ENCODE results near the gene PLXDC1. TPM values are rescaled to one million over a fixed set of nuclear protein-coding genes. Genes with fewer than 3 reads are reported as not detected.
"Not testable (repeated sequence)": the region's sequence is repeated elsewhere in the genome, so short reads cannot be mapped to it uniquely, and the experiment has no call there.

PLXDC1 gene
- polyA plus RNA-seq, 2 donors: 4.7 to 6.0 TPM

GRCh38 chr17:39171933-39172332 lies 20.5 kb upstream of the PLXDC1 start:
- Histone ChIP-seq H3K36me3 (ENCODE audit: control insufficient read depth in 2 of 2, insufficient read depth in 2 of 2, low read length in 1 of 2) (no peaks in the 10 kb centered on the region), H3K9me3 (ENCODE audit: control insufficient read depth in 2 of 2, insufficient read depth in 1 of 2, low read depth in 1 of 2, low read length in 1 of 2) (no peaks in the 10 kb centered on the region), H3K27me3 (ENCODE audit: control insufficient read depth in 1 of 2, insufficient read depth in 2 of 2, low read length in 2 of 2) (no peaks in the 10 kb centered on the region), H3K4me3 (ENCODE audit: low read depth in 1 of 2, low read length in 2 of 2) (no peak overlapping the region), H3K27ac (ENCODE audit: low read depth in 2 of 2, low read length in 1 of 2) (no peak overlapping the region), H3K4me1 (ENCODE audit: control insufficient read depth in 2 of 2, insufficient read depth in 2 of 2, low read length in 1 of 2) (peaks cover 0 to 5% of the 10 kb centered on the region in 2 donors)
- WGBS, 2 donors: 59 to 67% methylated on average over 5 of the region's 5 CpGs

GRCh38 chr17:39170558-39170957 lies 19.1 kb upstream of the PLXDC1 start:
- H3K4me1 ChIP-seq (ENCODE audit: control insufficient read depth in 2 of 2, insufficient read depth in 2 of 2, low read length in 1 of 2): peaks cover 0 to 5% of the 10 kb centered on the region in 2 donors
- no peak overlapping the region for H3K27ac ChIP-seq (ENCODE audit: low read depth in 2 of 2, low read length in 1 of 2)
- H3K9me3 ChIP-seq (ENCODE audit: control insufficient read depth in 2 of 2, insufficient read depth in 1 of 2, low read depth in 1 of 2, low read length in 1 of 2): no peaks in the 10 kb centered on the region
- no peaks in the 10 kb centered on the region for H3K36me3 ChIP-seq (ENCODE audit: control insufficient read depth in 2 of 2, insufficient read depth in 2 of 2, low read length in 1 of 2)
- H3K27me3 ChIP-seq (ENCODE audit: control insufficient read depth in 1 of 2, insufficient read depth in 2 of 2, low read length in 2 of 2): no peaks in the 10 kb centered on the region
- WGBS, 2 donors: 77 to 78% methylated on average over 6 of the region's 6 CpGs
- no peak overlapping the region for H3K4me3 ChIP-seq (ENCODE audit: low read depth in 1 of 2, low read length in 2 of 2)

GRCh38 chr17:39170109-39170508 lies 18.7 kb upstream of the PLXDC1 start:
- H3K27ac ChIP-seq (ENCODE audit: low read depth in 2 of 2, low read length in 1 of 2): no peak overlapping the region
- no peaks in the 10 kb centered on the region for H3K9me3 ChIP-seq (ENCODE audit: control insufficient read depth in 2 of 2, insufficient read depth in 1 of 2, low read depth in 1 of 2, low read length in 1 of 2)
- no peak overlapping the region for H3K4me3 ChIP-seq (ENCODE audit: low read depth in 1 of 2, low read length in 2 of 2)
- WGBS, 2 donors: 61 to 67% methylated on average over 4 of the region's 4 CpGs
- no peaks in the 10 kb centered on the region for H3K36me3 ChIP-seq (ENCODE audit: control insufficient read depth in 2 of 2, insufficient read depth in 2 of 2, low read length in 1 of 2)
- H3K4me1 ChIP-seq (ENCODE audit: control insufficient read depth in 2 of 2, insufficient read depth in 2 of 2, low read length in 1 of 2): peaks cover 0 to 5% of the 10 kb centered on the region in 2 donors
- H3K27me3 ChIP-seq (ENCODE audit: control insufficient read depth in 1 of 2, insufficient read depth in 2 of 2, low read length in 2 of 2): no peaks in the 10 kb centered on the region

- no peak overlapping the region for H3K27ac ChIP-seq (ENCODE audit: low read depth in 2 of 2, low read length in 1 of 2)
- no peaks in the 10 kb centered on the region for H3K27me3 ChIP-seq (ENCODE audit: control insufficient read depth in 1 of 2, insufficient read depth in 2 of 2, low read length in 2 of 2)
- no peak overlapping the region for H3K4me3 ChIP-seq (ENCODE audit: low read depth in 1 of 2, low read length in 2 of 2)
- H3K4me1 ChIP-seq (ENCODE audit: control insufficient read depth in 2 of 2, insufficient read depth in 2 of 2, low read length in 1 of 2): peaks cover 0 to 5% of the 10 kb centered on the region in 2 donors
- 82 to 92% methylated on average over 3 of the region's 3 CpGs for WGBS, 2 donors
- no peaks in the 10 kb centered on the region for H3K9me3 ChIP-seq (ENCODE audit: control insufficient read depth in 2 of 2, insufficient read depth in 1 of 2, low read depth in 1 of 2, low read length in 1 of 2)
- H3K36me3 ChIP-seq (ENCODE audit: control insufficient read depth in 2 of 2, insufficient read depth in 2 of 2, low read length in 1 of 2): no peaks in the 10 kb centered on the region
Measured at GRCh38 chr17:39169518-39169917, 18.1 kb upstream of the PLXDC1 start.

GRCh38 chr17:39169101-39169500 lies 17.7 kb upstream of the PLXDC1 start:
- Histone ChIP-seq H3K27me3 (ENCODE audit: control insufficient read depth in 1 of 2, insufficient read depth in 2 of 2, low read length in 2 of 2) (no peaks in the 10 kb centered on the region), H3K9me3 (ENCODE audit: control insufficient read depth in 2 of 2, insufficient read depth in 1 of 2, low read depth in 1 of 2, low read length in 1 of 2) (no peaks in the 10 kb centered on the region), H3K27ac (ENCODE audit: low read depth in 2 of 2, low read length in 1 of 2) (no peak overlapping the region), H3K4me1 (ENCODE audit: control insufficient read depth in 2 of 2, insufficient read depth in 2 of 2, low read length in 1 of 2) (peaks cover 0 to 3% of the 10 kb centered on the region in 2 donors), H3K4me3 (ENCODE audit: low read depth in 1 of 2, low read length in 2 of 2) (no peak overlapping the region), H3K36me3 (ENCODE audit: control insufficient read depth in 2 of 2, insufficient read depth in 2 of 2, low read length in 1 of 2) (no peaks in the 10 kb centered on the region)
- 86 to 87% methylated on average over 14 of the region's 14 CpGs for WGBS, 2 donors

GRCh38 chr17:39168503-39168902 lies 17.1 kb upstream of the PLXDC1 start:
- H3K27me3 ChIP-seq (ENCODE audit: control insufficient read depth in 1 of 2, insufficient read depth in 2 of 2, low read length in 2 of 2); H3K27ac ChIP-seq (ENCODE audit: low read depth in 2 of 2, low read length in 1 of 2); H3K4me3 ChIP-seq (ENCODE audit: low read depth in 1 of 2, low read length in 2 of 2); H3K4me1 ChIP-seq (ENCODE audit: control insufficient read depth in 2 of 2, insufficient read depth in 2 of 2, low read length in 1 of 2); H3K9me3 ChIP-seq (ENCODE audit: control insufficient read depth in 2 of 2, insufficient read depth in 1 of 2, low read depth in 1 of 2, low read length in 1 of 2); H3K36me3 ChIP-seq (ENCODE audit: control insufficient read depth in 2 of 2, insufficient read depth in 2 of 2, low read length in 1 of 2): not testable (repeated sequence)
- WGBS, 2 donors: 94 to 96% methylated on average over 10 of the region's 10 CpGs

GRCh38 chr17:39167476-39167875 lies 16.0 kb upstream of the PLXDC1 start:
- H3K36me3 ChIP-seq (ENCODE audit: control insufficient read depth in 2 of 2, insufficient read depth in 2 of 2, low read length in 1 of 2): no peaks in the 10 kb centered on the region
- H3K27ac ChIP-seq (ENCODE audit: low read depth in 2 of 2, low read length in 1 of 2): no peak overlapping the region
- WGBS, 2 donors: 38 to 54% methylated on average over 2 of the region's 2 CpGs
- peaks cover 0 to 4% of the 10 kb centered on the region in 2 donors for H3K4me1 ChIP-seq (ENCODE audit: control insufficient read depth in 2 of 2, insufficient read depth in 2 of 2, low read length in 1 of 2)
- H3K4me3 ChIP-seq (ENCODE audit: low read depth in 1 of 2, low read length in 2 of 2): no peak overlapping the region
- H3K9me3 ChIP-seq (ENCODE audit: control insufficient read depth in 2 of 2, insufficient read depth in 1 of 2, low read depth in 1 of 2, low read length in 1 of 2): no peaks in the 10 kb centered on the region
- H3K27me3 ChIP-seq (ENCODE audit: control insufficient read depth in 1 of 2, insufficient read depth in 2 of 2, low read length in 2 of 2): no peaks in the 10 kb centered on the region

GRCh38 chr17:39166437-39167335 lies 15.2 kb upstream of the PLXDC1 start:
- H3K36me3 ChIP-seq (ENCODE audit: control insufficient read depth in 2 of 2, insufficient read depth in 2 of 2, low read length in 1 of 2): no peaks in the 10 kb centered on the region
- peaks cover 0 to 2% of the 10 kb centered on the region in 2 donors for H3K4me1 ChIP-seq (ENCODE audit: control insufficient read depth in 2 of 2, insufficient read depth in 2 of 2, low read length in 1 of 2)
- H3K4me3 ChIP-seq (ENCODE audit: low read depth in 1 of 2, low read length in 2 of 2): no peak overlapping the region
- 53 to 58% methylated on average over 7 of the region's 7 CpGs for WGBS, 2 donors
- H3K27me3 ChIP-seq (ENCODE audit: control insufficient read depth in 1 of 2, insufficient read depth in 2 of 2, low read length in 2 of 2): no peaks in the 10 kb centered on the region
- H3K9me3 ChIP-seq (ENCODE audit: control insufficient read depth in 2 of 2, insufficient read depth in 1 of 2, low read depth in 1 of 2, low read length in 1 of 2): no peaks in the 10 kb centered on the region
- H3K27ac ChIP-seq (ENCODE audit: low read depth in 2 of 2, low read length in 1 of 2): no peak overlapping the region

- Histone ChIP-seq H3K4me3 (ENCODE audit: low read depth in 1 of 2, low read length in 2 of 2) (peak within 1 kb of the TSS; percentile 27 to 37), H3K36me3 (ENCODE audit: control insufficient read depth in 2 of 2, insufficient read depth in 2 of 2, low read length in 1 of 2) (no peaks in the 10 kb centered on the region), H3K27me3 (ENCODE audit: control insufficient read depth in 1 of 2, insufficient read depth in 2 of 2, low read length in 2 of 2) (no peaks in the 10 kb centered on the region), H3K4me1 (ENCODE audit: control insufficient read depth in 2 of 2, insufficient read depth in 2 of 2, low read length in 1 of 2) (peaks cover 0 to 2% of the 10 kb centered on the region in 2 donors), H3K9me3 (ENCODE audit: control insufficient read depth in 2 of 2, insufficient read depth in 1 of 2, low read depth in 1 of 2, low read length in 1 of 2) (no peaks in the 10 kb centered on the region), H3K27ac (ENCODE audit: low read depth in 2 of 2, low read length in 1 of 2) (no peak within 1 kb of the TSS)
- 69 to 75% methylated on average over 17 of the region's 17 CpGs for WGBS, 2 donors
Measured at GRCh38 chr17:39165841-39166349, 14.5 kb upstream of the PLXDC1 start, which contains the start of gene ARL5C. Gene ARL5C, minus strand, starts transcription at chr17:39166161. Its CDS starts 401 bp downstream, at chr17:39165760.
